Keratinocyte (primary cell): Measurements from ENCODE around the gene TARS3. TPM values are rescaled to one million over a fixed set of nuclear protein-coding genes. Genes with fewer than 3 reads are reported as not detected.

ENCODE experiments used
- DNase-seq: peaks from one replicate; pipeline ENCODE4 v3.0.0-alpha.2; 2011; ENCODE audit warnings: low read depth, missing footprints, low spot score
- FAIRE-seq: peaks from 2 replicates; lab custom pipeline; 2011; peaks lifted over from hg19 to GRCh38; lab: Jason Lieb, UNC
- H2AFZ ChIP-seq: 2 replicates; pipeline ENCODE4 v1.6.0; 2012; ENCODE audit warnings: low read length, control low read depth, inconsistent platforms; ENCODE audit not compliant: control insufficient read depth
- H3K27ac ChIP-seq: 2 replicates; pipeline ENCODE4 v1.5.1; 2011; ENCODE audit warnings: low read length; ENCODE audit not compliant: control insufficient read depth, insufficient read depth
- H3K27me3 ChIP-seq: 3 replicates; pipeline ENCODE4 v1.6.0; 2011; ENCODE audit warnings: low read length; ENCODE audit not compliant: control insufficient read depth, insufficient read depth; ENCODE audit errors: extremely low read depth
- H3K36me3 ChIP-seq, 2 experiments: 2 replicates in 1 of 2; 3 replicates in 1 of 2; pipeline ENCODE4 v1.5.1; 2011; ENCODE audit warnings: low read length in 2 of 2, mild to moderate bottlenecking in 1 of 2; ENCODE audit not compliant: control insufficient read depth in 2 of 2, insufficient read depth in 2 of 2; ENCODE audit errors: extremely low read depth in 1 of 2
- H3K4me1 ChIP-seq: 3 replicates; pipeline ENCODE4 v1.5.1; 2011; ENCODE audit warnings: low read length; ENCODE audit not compliant: control insufficient read depth, insufficient read depth; ENCODE audit errors: extremely low read depth
- H3K4me2 ChIP-seq: 3 replicates; pipeline ENCODE4 v1.6.0; 2011; ENCODE audit warnings: low read depth, low read length; ENCODE audit not compliant: control insufficient read depth, insufficient read depth; ENCODE audit errors: extremely low read depth
- H3K4me3 ChIP-seq, 3 experiments: fragments of 200-600 bp in 1 of 3; sonication (generic) in 1 of 3; 2 replicates in 2 of 3; 3 replicates in 1 of 3; pipeline ENCODE4 v1.5.1; 2011 to 2016; ENCODE audit warnings: low read length in 3 of 3, mild to moderate bottlenecking in 3 of 3, control low read depth in 2 of 3, inconsistent platforms in 1 of 3, low read depth in 1 of 3, mixed read lengths in 1 of 3, mixed run types in 1 of 3, moderate library complexity in 1 of 3; ENCODE audit not compliant: control insufficient read depth in 2 of 3, insufficient read depth in 2 of 3; ENCODE audit errors: extremely low read depth in 1 of 3
- H3K79me2 ChIP-seq: 2 replicates; pipeline ENCODE4 v1.6.0; 2012; ENCODE audit warnings: low read length; ENCODE audit not compliant: control insufficient read depth, insufficient read depth
- H3K9ac ChIP-seq: 3 replicates; pipeline ENCODE4 v1.6.0; 2011; ENCODE audit warnings: low read length; ENCODE audit not compliant: control insufficient read depth, insufficient read depth; ENCODE audit errors: extremely low read depth
- H3K9me1 ChIP-seq: 3 replicates; pipeline ENCODE4 v1.6.0; 2011; ENCODE audit warnings: low read length; ENCODE audit not compliant: control insufficient read depth, insufficient read depth; ENCODE audit errors: extremely low read depth
- H3K9me3 ChIP-seq: 2 replicates; pipeline ENCODE4 v1.5.1; 2012; ENCODE audit warnings: low read depth, low read length; ENCODE audit not compliant: control insufficient read depth
- H4K20me1 ChIP-seq: 3 replicates; pipeline ENCODE4 v1.6.0; 2011; ENCODE audit warnings: low read length; ENCODE audit not compliant: control insufficient read depth, insufficient read depth; ENCODE audit errors: extremely low read depth
- CTCF ChIP-seq, 3 experiments: IDR thresholded peaks in 1 of 3; conservative IDR thresholded peaks in 1 of 3; optimal IDR thresholded peaks in 1 of 3; 2 replicates in 2 of 3; 3 replicates in 1 of 3; pipeline versions ENCODE3 to v1.5.1; 2011; ENCODE audit warnings: low read length in 3 of 3, mild to moderate bottlenecking in 3 of 3, moderate library complexity in 2 of 3, control low read depth in 1 of 3, inconsistent platforms in 1 of 3; ENCODE audit not compliant: insufficient read depth in 2 of 3; ENCODE audit errors: extremely low read depth in 1 of 3
- EZH2 ChIP-seq: IDR thresholded peaks from one replicate; pipeline ENCODE4 v1.6.1; 2012; ENCODE audit warnings: inconsistent platforms, mild to moderate bottlenecking, low read length, moderate library complexity
- dilution Hi-C: fragments of 300-500 bp; cut with MboI; formaldehyde crosslinking; loops from one replicate; pipeline ENCODE4 v1.7.0; 2020; ENCODE audit warnings: low sequenced_read_pairs; ENCODE audit not compliant: extremely low pct_ligation_motif_present
- polyA plus RNA-seq, 5 experiments: library from polyadenylated mRNA; depleted of rRNA in 3 of 5; stranded (reverse) in 3 of 5; stranded (forward) in 1 of 5; unstranded in 1 of 5; fragments of >200 nt; gene quantifications; 1 replicate in 1 of 5; 2 replicates in 3 of 5; 3 replicates in 1 of 5; pipeline versions ENCODE4 v1.2.1 to v1.2.3, GENCODE V29; 2011 to 2012; ENCODE audit warnings: missing spikeins in 2 of 5, low read depth in 1 of 5, low replicate concordance in 1 of 5

TARS3 gene
- polyA plus RNA-seq, 1 donor (not counting 4 experiments of a cell fraction or from before 2014, with no cell fraction given): 3.9 TPM

- peaks cover 5% of the 10 kb centered on the region for H3K4me1 ChIP-seq
- no peak overlapping the region for H3K4me3 ChIP-seq
- no peak overlapping the region for H3K27ac ChIP-seq
- H3K4me2 ChIP-seq: no peak overlapping the region
- no peak overlapping the region for H3K9ac ChIP-seq
- no peak for TF ChIP-seq CTCF (optimal IDR thresholded peaks at IDR 0.05 in 1 of 3, IDR thresholded peaks at IDR 0.05 in 1 of 3, conservative IDR thresholded peaks at IDR 0.05 in 1 of 3; ENCODE audit: extremely low read depth in 1 of 3, insufficient read depth in 2 of 3, low read length in 3 of 3)
- no peak for TF ChIP-seq EZH2
- H4K20me1 ChIP-seq: no peaks in the 10 kb centered on the region
- H2AFZ ChIP-seq: no peak overlapping the region
- no peaks in the 10 kb centered on the region for H3K27me3 ChIP-seq
- DNase-seq: no peak
- H3K79me2 ChIP-seq: no peaks in the 10 kb centered on the region
- H3K9me3 ChIP-seq: no peaks in the 10 kb centered on the region
- H3K36me3 ChIP-seq: peaks cover 0 to 7% of the 10 kb centered on the region in 2 experiments
- no peaks in the 10 kb centered on the region for H3K9me1 ChIP-seq
- dilution Hi-C loops: no loop called here
- FAIRE-seq: no peak
Observed at GRCh38 chr15:101725073-101725472, 800 bp upstream of the TARS3 start.

- peaks cover 5% of the 10 kb centered on the region for H3K4me1 ChIP-seq
- H3K4me3 ChIP-seq: peak overlapping the region in 1 of 3 experiments; percentile 35
- H3K36me3 ChIP-seq: peaks cover 1 to 7% of the 10 kb centered on the region in 2 experiments
- no peak for TF ChIP-seq CTCF (optimal IDR thresholded peaks at IDR 0.05 in 1 of 3, IDR thresholded peaks at IDR 0.05 in 1 of 3, conservative IDR thresholded peaks at IDR 0.05 in 1 of 3; ENCODE audit: extremely low read depth in 1 of 3, insufficient read depth in 2 of 3, low read length in 3 of 3)
- H3K27ac ChIP-seq: no peak overlapping the region
- no peaks in the 10 kb centered on the region for H3K79me2 ChIP-seq
- FAIRE-seq (no peak), DNase-seq (no peak)
- H3K4me2 ChIP-seq: peak overlapping the region; percentile 6
- H3K9me3 ChIP-seq: no peaks in the 10 kb centered on the region
- no peaks in the 10 kb centered on the region for H4K20me1 ChIP-seq
- no peaks in the 10 kb centered on the region for H3K27me3 ChIP-seq
- dilution Hi-C loops: no loop called here
- no peak overlapping the region for H3K9ac ChIP-seq
- H2AFZ ChIP-seq: no peak overlapping the region
- H3K9me1 ChIP-seq: no peaks in the 10 kb centered on the region
Observed at GRCh38 chr15:101724675-101725005, 367 bp upstream of the TARS3 start.
